Keratinocyte (primary cell): Measurements from ENCODE around the gene TNPO3. TPM values are rescaled to one million over a fixed set of nuclear protein-coding genes. Genes with fewer than 3 reads are reported as not detected.
A peak's percentile ranks its signal among the peaks of the same experiment; 100 is the strongest.

Experiments
- DNase-seq: peaks from one replicate; pipeline ENCODE4 v3.0.0-alpha.2; 2011; ENCODE audit warnings: low read depth, missing footprints, low spot score
- FAIRE-seq: peaks from 2 replicates; lab custom pipeline; 2011; peaks lifted over from hg19 to GRCh38; lab: Jason Lieb, UNC
- H2AFZ ChIP-seq: 2 replicates; pipeline ENCODE4 v1.6.0; 2012; ENCODE audit warnings: low read length, control low read depth, inconsistent platforms; ENCODE audit not compliant: control insufficient read depth
- H3K27ac ChIP-seq: 2 replicates; pipeline ENCODE4 v1.5.1; 2011; ENCODE audit warnings: low read length; ENCODE audit not compliant: control insufficient read depth, insufficient read depth
- H3K27me3 ChIP-seq: 3 replicates; pipeline ENCODE4 v1.6.0; 2011; ENCODE audit warnings: low read length; ENCODE audit not compliant: control insufficient read depth, insufficient read depth; ENCODE audit errors: extremely low read depth
- H3K36me3 ChIP-seq, 2 experiments: 2 replicates in 1 of 2; 3 replicates in 1 of 2; pipeline ENCODE4 v1.5.1; 2011; ENCODE audit warnings: low read length in 2 of 2, mild to moderate bottlenecking in 1 of 2; ENCODE audit not compliant: control insufficient read depth in 2 of 2, insufficient read depth in 2 of 2; ENCODE audit errors: extremely low read depth in 1 of 2
- H3K4me1 ChIP-seq: 3 replicates; pipeline ENCODE4 v1.5.1; 2011; ENCODE audit warnings: low read length; ENCODE audit not compliant: control insufficient read depth, insufficient read depth; ENCODE audit errors: extremely low read depth
- H3K4me2 ChIP-seq: 3 replicates; pipeline ENCODE4 v1.6.0; 2011; ENCODE audit warnings: low read depth, low read length; ENCODE audit not compliant: control insufficient read depth, insufficient read depth; ENCODE audit errors: extremely low read depth
- H3K4me3 ChIP-seq, 3 experiments: fragments of 200-600 bp in 1 of 3; sonication (generic) in 1 of 3; 2 replicates in 2 of 3; 3 replicates in 1 of 3; pipeline ENCODE4 v1.5.1; 2011 to 2016; ENCODE audit warnings: low read length in 3 of 3, mild to moderate bottlenecking in 3 of 3, control low read depth in 2 of 3, inconsistent platforms in 1 of 3, low read depth in 1 of 3, mixed read lengths in 1 of 3, mixed run types in 1 of 3, moderate library complexity in 1 of 3; ENCODE audit not compliant: control insufficient read depth in 2 of 3, insufficient read depth in 2 of 3; ENCODE audit errors: extremely low read depth in 1 of 3
- H3K79me2 ChIP-seq: 2 replicates; pipeline ENCODE4 v1.6.0; 2012; ENCODE audit warnings: low read length; ENCODE audit not compliant: control insufficient read depth, insufficient read depth
- H3K9ac ChIP-seq: 3 replicates; pipeline ENCODE4 v1.6.0; 2011; ENCODE audit warnings: low read length; ENCODE audit not compliant: control insufficient read depth, insufficient read depth; ENCODE audit errors: extremely low read depth
- H3K9me1 ChIP-seq: 3 replicates; pipeline ENCODE4 v1.6.0; 2011; ENCODE audit warnings: low read length; ENCODE audit not compliant: control insufficient read depth, insufficient read depth; ENCODE audit errors: extremely low read depth
- H3K9me3 ChIP-seq: 2 replicates; pipeline ENCODE4 v1.5.1; 2012; ENCODE audit warnings: low read depth, low read length; ENCODE audit not compliant: control insufficient read depth
- H4K20me1 ChIP-seq: 3 replicates; pipeline ENCODE4 v1.6.0; 2011; ENCODE audit warnings: low read length; ENCODE audit not compliant: control insufficient read depth, insufficient read depth; ENCODE audit errors: extremely low read depth
- EZH2 ChIP-seq: IDR thresholded peaks from one replicate; pipeline ENCODE4 v1.6.1; 2012; ENCODE audit warnings: inconsistent platforms, mild to moderate bottlenecking, low read length, moderate library complexity
- dilution Hi-C: fragments of 300-500 bp; cut with MboI; formaldehyde crosslinking; loops from one replicate; pipeline ENCODE4 v1.7.0; 2020; ENCODE audit warnings: low sequenced_read_pairs; ENCODE audit not compliant: extremely low pct_ligation_motif_present
- polyA plus RNA-seq, 5 experiments: library from polyadenylated mRNA; depleted of rRNA in 3 of 5; stranded (reverse) in 3 of 5; stranded (forward) in 1 of 5; unstranded in 1 of 5; fragments of >200 nt; gene quantifications; 1 replicate in 1 of 5; 2 replicates in 3 of 5; 3 replicates in 1 of 5; pipeline versions ENCODE4 v1.2.1 to v1.2.3, GENCODE V29; 2011 to 2012; ENCODE audit warnings: missing spikeins in 2 of 5, low read depth in 1 of 5, low replicate concordance in 1 of 5
- TF ChIP-seq, protein P1 (sequence below), 3 experiments: IDR thresholded peaks in 1 of 3; conservative IDR thresholded peaks in 1 of 3; optimal IDR thresholded peaks in 1 of 3; 2 replicates in 2 of 3; 3 replicates in 1 of 3; pipeline versions ENCODE3 to v1.5.1; 2011; ENCODE audit warnings: low read length in 3 of 3, mild to moderate bottlenecking in 3 of 3, moderate library complexity in 2 of 3, control low read depth in 1 of 3, inconsistent platforms in 1 of 3; ENCODE audit not compliant: insufficient read depth in 2 of 3; ENCODE audit errors: extremely low read depth in 1 of 3

TNPO3 gene
- polyA plus RNA-seq, 1 donor (not counting 4 experiments of a cell fraction or from before 2014, with no cell fraction given) = 35.1 TPM

DNA sequence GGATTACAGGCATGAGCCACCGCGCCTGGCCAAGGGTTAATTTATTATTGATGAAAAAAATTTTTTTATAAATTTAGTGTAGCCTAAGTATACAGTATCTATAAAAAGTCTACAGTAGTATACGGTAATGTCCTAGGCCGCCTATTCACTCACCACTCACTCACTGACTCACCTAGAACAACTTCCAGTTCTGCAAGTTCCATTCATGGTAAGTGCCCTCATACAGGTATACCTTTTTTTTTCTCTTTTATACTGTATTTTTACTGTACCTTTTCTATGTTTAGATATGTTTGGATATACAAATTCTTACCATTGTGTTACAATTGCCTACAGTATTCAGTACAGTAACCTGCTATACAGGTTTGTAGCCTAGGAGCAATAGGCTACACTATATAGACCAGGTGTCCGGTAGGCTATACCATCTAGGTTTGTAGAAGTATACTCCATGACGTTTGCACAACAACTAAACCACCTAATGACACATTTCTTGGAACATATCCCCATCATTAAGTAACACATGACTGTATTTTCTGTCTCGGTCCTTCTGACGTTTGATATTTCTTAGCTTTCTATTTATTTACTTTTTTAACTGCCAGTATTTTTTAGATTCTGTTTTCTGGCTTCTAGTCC, 93.8 kb downstream of the TNPO3 start:
- DNase-seq (peak; percentile 42), FAIRE-seq (peak; percentile 82)
- peak overlapping the region; percentile 98 for H3K27ac ChIP-seq
- peaks cover 13 to 30% of the 10 kb centered on the region in 2 experiments for H3K36me3 ChIP-seq
- H3K4me3 ChIP-seq = peak overlapping the region in 2 of 3 experiments; percentile 15 to 17
- no peak overlapping the region for H2AFZ ChIP-seq
- peak overlapping the region; percentile 50 for H3K9ac ChIP-seq
- no peaks in the 10 kb centered on the region for H3K9me1 ChIP-seq
- peaks cover 28% of the 10 kb centered on the region for H3K4me1 ChIP-seq
- H3K9me3 ChIP-seq = no peaks in the 10 kb centered on the region
- H4K20me1 ChIP-seq = no peaks in the 10 kb centered on the region
- peak overlapping the region; percentile 42 for H3K4me2 ChIP-seq
- dilution Hi-C loops = no loop called here
- no peaks in the 10 kb centered on the region for H3K27me3 ChIP-seq
- no peaks in the 10 kb centered on the region for H3K79me2 ChIP-seq
- TF ChIP-seq EZH2 = no peak
- TF ChIP-seq, protein P1, sequence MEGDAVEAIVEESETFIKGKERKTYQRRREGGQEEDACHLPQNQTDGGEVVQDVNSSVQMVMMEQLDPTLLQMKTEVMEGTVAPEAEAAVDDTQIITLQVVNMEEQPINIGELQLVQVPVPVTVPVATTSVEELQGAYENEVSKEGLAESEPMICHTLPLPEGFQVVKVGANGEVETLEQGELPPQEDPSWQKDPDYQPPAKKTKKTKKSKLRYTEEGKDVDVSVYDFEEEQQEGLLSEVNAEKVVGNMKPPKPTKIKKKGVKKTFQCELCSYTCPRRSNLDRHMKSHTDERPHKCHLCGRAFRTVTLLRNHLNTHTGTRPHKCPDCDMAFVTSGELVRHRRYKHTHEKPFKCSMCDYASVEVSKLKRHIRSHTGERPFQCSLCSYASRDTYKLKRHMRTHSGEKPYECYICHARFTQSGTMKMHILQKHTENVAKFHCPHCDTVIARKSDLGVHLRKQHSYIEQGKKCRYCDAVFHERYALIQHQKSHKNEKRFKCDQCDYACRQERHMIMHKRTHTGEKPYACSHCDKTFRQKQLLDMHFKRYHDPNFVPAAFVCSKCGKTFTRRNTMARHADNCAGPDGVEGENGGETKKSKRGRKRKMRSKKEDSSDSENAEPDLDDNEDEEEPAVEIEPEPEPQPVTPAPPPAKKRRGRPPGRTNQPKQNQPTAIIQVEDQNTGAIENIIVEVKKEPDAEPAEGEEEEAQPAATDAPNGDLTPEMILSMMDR (optimal IDR thresholded peaks at IDR 0.05 in 1 of 3, IDR thresholded peaks at IDR 0.05 in 1 of 3, conservative IDR thresholded peaks at IDR 0.05 in 1 of 3; ENCODE audit: extremely low read depth in 1 of 3, insufficient read depth in 2 of 3, low read length in 3 of 3) = no peak

DNA sequence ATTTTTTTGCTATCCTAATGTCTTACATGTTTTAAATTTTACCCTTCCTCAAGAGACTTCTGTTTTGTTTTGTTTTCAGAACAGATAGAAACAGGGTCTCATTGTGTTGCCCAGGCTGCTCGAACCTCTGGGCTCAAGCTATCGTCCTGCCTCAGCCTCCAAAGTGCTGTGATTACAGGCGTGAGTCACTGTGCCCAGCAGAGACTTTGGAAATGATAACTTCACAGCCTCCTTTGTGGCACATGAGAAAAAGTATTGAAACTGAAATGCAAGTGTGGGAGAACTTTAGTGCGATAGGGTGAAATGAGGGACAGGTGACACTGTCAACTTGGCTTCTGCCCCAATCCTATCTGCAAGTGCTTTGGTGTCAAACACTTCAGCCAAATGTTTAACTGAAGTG, 95.6 kb downstream of the TNPO3 start:
- Histone ChIP-seq H3K79me2 (no peaks in the 10 kb centered on the region), H3K9me3 (no peaks in the 10 kb centered on the region), H3K4me2 (no peak overlapping the region), H3K36me3 (peaks cover 17 to 36% of the 10 kb centered on the region in 2 experiments), H3K4me1 (peaks cover 28% of the 10 kb centered on the region), H4K20me1 (no peaks in the 10 kb centered on the region), H3K4me3 (no peak overlapping the region), H3K27ac (no peak overlapping the region), H2AFZ (no peak overlapping the region), H3K27me3 (no peaks in the 10 kb centered on the region), H3K9me1 (no peaks in the 10 kb centered on the region), H3K9ac (no peak overlapping the region)
- DNase-seq (no peak), FAIRE-seq (no peak)
- TF ChIP-seq, protein P1 (optimal IDR thresholded peaks at IDR 0.05 in 1 of 3, IDR thresholded peaks at IDR 0.05 in 1 of 3, conservative IDR thresholded peaks at IDR 0.05 in 1 of 3; ENCODE audit: extremely low read depth in 1 of 3, insufficient read depth in 2 of 3, low read length in 3 of 3) = no peak
- no peak for TF ChIP-seq EZH2
- dilution Hi-C loops = no loop called here
